ENCODE results near the gene TMEM222. TPM values are rescaled to one million over a fixed set of nuclear protein-coding genes. Genes with fewer than 3 reads are reported as not detected.

Gene TMEM222
- total RNA-seq, 4 donors from 2014 or later, result 17.3 to 27.1 (median 23.7) TPM

- ATAC-seq (ENCODE audit: low FRiP score) (no peak), DNase-seq (ENCODE audit: low spot score) (no peak)
- TF ChIP-seq, protein P1, sequence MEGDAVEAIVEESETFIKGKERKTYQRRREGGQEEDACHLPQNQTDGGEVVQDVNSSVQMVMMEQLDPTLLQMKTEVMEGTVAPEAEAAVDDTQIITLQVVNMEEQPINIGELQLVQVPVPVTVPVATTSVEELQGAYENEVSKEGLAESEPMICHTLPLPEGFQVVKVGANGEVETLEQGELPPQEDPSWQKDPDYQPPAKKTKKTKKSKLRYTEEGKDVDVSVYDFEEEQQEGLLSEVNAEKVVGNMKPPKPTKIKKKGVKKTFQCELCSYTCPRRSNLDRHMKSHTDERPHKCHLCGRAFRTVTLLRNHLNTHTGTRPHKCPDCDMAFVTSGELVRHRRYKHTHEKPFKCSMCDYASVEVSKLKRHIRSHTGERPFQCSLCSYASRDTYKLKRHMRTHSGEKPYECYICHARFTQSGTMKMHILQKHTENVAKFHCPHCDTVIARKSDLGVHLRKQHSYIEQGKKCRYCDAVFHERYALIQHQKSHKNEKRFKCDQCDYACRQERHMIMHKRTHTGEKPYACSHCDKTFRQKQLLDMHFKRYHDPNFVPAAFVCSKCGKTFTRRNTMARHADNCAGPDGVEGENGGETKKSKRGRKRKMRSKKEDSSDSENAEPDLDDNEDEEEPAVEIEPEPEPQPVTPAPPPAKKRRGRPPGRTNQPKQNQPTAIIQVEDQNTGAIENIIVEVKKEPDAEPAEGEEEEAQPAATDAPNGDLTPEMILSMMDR (IDR thresholded peaks at IDR 0.05), result no peak
These were observed 24.4 kb downstream of the TMEM222 start for GRCh38 chr1:27346357-27346756.

DNA sequence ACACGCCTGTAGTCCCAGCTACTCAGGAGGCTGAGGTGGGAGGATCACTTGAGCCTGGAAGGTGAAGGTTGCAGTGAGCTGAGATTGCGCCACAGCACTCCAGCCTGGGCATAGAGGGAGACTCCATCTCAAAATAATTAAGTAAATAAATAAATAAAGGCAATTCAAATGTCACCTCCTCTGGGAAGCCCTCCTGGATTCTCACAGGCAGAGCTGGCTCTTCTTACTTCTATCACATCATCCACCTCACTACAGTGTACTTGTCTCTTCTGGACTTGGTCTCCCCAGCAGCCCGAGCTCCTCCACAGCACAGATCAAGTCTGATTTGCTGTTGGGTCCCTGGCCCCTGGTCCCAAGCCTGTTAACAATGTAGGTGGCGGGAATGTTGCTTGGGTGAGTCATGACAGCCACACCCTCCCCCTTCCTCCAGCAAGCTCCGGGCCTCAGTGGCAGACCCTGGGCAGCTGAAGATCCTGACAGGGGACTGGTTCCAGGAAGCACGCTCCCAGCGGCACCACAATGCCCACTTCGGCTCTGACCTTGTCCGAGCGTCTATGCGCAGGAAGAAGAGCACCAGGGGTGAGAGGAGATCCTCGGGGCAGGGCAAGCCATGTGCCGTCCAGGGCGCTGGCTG, 25.1 kb downstream of the TMEM222 start:
- ATAC-seq (ENCODE audit: low FRiP score), result no peak
- DNase-seq (ENCODE audit: low spot score), result no peak
- TF ChIP-seq, protein P1 (IDR thresholded peaks at IDR 0.05), result no peak

DNA sequence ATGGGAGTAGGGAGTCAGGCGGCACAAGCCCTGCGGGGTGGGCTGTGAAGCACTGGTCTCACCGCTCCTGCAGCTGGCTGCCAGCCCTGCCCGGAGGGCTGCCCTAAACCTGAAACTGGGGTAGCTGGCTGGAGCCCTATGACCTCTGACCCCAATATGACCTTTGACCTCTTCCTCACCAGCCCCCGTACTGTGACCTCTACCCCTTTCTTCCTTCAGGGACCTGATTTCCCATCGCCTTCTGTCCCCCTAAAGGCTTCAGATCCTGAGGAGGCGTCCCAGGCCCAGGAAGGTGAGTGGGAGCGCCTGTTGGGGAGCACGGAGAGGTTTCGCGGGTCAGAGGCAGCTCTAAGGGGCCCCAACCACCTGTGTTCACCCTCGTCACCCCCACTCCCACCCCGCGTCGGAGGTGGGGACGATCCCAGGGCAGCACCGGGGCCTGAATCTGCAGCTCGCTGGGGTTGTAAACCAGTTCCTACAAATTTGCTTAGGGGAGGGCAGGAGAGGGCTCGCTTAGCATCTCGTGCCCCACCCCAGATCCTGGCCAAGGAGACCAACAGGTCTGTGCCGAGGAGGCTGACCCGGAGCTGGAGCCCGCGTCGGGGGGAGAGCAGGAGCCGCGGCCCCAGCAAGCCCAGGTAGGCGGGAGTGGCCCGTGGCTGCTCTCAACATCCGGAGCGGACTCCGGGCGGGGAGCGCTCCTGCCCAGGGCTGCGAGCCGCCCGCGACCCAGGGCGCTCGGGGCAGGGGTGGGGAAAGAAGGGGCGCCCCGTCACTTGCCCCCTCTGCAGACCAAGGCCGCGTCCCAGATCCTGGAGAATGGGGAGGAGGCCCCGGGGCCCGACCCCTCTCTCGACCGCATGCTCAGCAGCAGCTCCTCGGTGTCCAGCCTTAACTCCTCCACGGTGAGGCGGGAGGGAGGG, 27.2 kb downstream of the TMEM222 start:
- DNase-seq (ENCODE audit: low spot score), result no peak

GRCh38 chr1:27349784-27350662, 28.1 kb downstream of the TMEM222 start:
- DNase-seq (ENCODE audit: low spot score) (no peak), ATAC-seq (ENCODE audit: low FRiP score) (peak; percentile 60)
- TF ChIP-seq, protein P1 (IDR thresholded peaks at IDR 0.05), result no peak

More for the DNA sequence above, 27.2 kb downstream of the TMEM222 start:
- TF ChIP-seq, protein P1 (IDR thresholded peaks at IDR 0.05), result no peak
- peak; percentile 51 for ATAC-seq (ENCODE audit: low FRiP score)

GRCh38 chr1:27350663-27351540, 28.9 kb downstream of the TMEM222 start:
- ATAC-seq (ENCODE audit: low FRiP score) (no peak), DNase-seq (ENCODE audit: low spot score) (no peak)
- TF ChIP-seq, protein P1 (IDR thresholded peaks at IDR 0.05), result no peak

Data from omental fat pad (tissue), 4 donors.